Measurements from ENCODE around the gene KIAA0319L.

The KIAA0319L gene

DNA sequence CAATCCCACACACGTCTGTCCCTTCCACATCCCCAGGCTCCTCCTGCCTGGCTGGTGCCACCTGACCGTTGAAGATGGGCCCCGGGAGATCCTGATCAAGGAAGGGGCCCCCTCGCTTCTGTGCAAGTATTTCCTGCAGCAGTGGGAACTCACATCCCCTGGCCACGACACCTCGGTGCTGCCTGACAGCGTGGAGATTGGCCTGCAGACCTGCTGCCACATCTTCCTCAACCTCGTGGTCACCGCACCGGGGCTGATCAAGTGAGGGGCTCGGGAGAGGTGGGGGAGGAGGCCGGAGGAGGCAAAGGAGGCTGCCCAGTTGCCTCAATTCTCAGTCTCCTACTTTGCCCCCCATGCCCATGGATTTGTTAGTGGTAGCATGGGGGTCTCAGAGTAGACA is 6.0 kb upstream of the KIAA0319L start:
- no peak for DNase-seq (ENCODE audit: low read depth in 2 of 2)

DNA sequence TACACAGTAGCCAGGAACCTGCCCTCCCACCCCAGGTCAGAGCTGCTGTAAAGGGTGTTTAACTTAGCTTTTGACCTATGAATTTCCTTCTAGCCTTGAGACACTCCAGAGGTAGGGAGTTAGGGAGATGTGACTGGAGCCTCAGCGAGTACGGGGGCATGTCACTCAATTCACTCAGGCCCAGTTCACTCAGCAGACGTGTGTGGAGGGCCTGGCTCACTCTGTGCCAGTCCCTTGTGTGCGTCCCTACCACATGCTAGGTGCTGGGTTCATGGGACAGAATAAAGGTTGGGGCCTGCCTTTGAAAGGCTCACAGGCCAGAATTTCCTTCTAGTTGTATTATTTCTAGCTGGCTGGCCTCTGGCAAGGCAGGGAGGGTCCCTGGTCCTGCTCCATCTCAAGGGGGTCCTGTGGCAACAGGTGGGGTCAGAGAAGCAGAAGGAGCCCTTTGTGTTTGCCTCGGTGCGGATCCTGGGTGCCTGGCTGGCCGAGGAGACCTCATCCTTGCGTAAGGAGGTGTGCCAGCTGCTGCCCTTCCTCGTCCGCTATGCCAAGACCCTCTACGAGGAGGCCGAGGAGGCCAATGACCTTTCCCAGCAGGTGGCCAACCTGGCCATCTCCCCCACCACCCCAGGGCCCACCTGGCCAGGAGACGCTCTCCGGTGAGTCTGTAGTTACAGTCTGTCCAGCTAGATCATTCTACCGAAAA is 4.9 kb upstream of the KIAA0319L start:
- no peak for DNase-seq (ENCODE audit: low read depth in 2 of 2)

GRCh38 chr1:35561297-35561971 is 4.2 kb upstream of the KIAA0319L start:
- no peak for DNase-seq (ENCODE audit: low read depth in 2 of 2)

- no peak for DNase-seq (ENCODE audit: low read depth in 2 of 2)
These were observed 3.3 kb upstream of the KIAA0319L start for GRCh38 chr1:35560256-35561225.

DNA sequence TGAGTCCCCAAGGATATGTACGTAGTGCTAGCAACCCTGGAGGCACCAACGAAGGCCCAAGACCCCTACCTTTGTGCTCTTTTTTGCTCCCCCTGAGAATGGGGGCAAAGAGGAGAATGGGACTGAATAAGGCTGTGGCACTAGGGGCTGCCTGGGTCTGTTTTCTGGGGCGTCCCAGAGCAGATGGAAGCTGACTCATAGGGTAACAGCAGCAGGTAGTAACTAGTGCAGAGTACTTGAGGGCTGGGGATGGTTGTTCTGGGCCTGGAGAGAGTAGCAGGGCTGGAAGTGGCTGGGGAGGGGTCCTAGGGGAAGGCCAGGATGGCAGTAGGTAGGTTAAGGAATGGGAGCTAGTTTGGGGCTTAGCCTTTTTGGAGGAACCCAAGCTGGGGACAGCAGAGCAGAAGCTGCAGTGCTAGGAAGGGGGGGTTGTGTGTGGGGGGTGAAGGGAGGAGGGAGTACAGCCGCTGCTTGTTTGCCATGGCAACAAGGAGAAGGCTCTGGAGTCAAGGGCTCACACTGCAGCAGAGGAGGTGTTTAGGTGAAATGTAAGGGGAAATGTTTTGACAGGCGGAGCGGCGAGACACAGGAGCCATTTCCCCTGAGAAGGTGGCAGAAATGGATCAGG is 2.2 kb upstream of the KIAA0319L start:
- DNase-seq (ENCODE audit: low read depth in 2 of 2) = no peak

DNA sequence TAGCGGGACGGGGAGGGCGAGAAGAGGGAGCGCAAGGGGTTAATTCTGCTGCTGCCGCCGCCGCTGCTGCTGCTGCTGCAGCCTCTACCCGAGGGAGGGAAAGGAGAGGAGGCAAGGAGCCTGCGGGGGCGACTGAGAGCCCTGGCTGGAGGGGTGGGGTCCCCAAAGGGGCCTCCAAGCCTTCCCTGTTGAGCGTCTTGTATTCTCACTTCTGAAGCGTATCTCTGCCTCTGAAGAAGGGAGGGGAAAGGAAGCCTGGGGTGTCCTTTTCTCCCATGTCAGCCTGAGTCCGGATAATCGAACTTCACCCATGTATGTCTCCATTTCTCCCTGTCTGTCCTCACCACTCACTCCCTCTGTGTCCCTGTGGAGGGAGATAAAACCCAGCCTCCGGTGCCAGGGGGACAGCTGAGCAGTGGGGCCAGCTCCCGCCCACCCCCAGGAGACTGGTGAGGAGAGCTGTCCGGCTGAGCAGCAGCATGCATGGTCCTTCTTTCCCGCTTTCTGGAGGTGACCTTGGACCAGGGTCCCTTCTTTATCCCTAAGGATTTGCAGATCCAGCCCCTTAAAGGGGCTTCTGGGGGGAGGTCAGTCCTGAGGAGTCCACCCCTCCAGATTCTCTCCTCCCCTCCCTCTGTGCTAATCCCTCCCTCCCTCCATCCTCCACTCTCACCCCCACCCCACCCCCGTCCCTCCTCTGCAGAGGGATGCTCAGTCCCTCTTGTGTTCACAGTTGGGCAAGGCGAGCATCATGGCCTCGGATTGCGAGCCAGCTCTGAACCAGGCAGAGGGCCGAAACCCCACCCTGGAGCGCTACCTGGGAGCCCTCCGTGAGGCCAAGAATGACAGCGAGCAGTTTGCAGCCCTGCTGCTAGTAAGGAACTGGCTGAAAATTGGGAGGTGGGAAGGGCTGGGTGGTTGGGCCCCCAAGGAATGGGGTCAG is 1.4 kb upstream of the KIAA0319L start:
- no peak for DNase-seq (ENCODE audit: low read depth in 2 of 2)

DNA sequence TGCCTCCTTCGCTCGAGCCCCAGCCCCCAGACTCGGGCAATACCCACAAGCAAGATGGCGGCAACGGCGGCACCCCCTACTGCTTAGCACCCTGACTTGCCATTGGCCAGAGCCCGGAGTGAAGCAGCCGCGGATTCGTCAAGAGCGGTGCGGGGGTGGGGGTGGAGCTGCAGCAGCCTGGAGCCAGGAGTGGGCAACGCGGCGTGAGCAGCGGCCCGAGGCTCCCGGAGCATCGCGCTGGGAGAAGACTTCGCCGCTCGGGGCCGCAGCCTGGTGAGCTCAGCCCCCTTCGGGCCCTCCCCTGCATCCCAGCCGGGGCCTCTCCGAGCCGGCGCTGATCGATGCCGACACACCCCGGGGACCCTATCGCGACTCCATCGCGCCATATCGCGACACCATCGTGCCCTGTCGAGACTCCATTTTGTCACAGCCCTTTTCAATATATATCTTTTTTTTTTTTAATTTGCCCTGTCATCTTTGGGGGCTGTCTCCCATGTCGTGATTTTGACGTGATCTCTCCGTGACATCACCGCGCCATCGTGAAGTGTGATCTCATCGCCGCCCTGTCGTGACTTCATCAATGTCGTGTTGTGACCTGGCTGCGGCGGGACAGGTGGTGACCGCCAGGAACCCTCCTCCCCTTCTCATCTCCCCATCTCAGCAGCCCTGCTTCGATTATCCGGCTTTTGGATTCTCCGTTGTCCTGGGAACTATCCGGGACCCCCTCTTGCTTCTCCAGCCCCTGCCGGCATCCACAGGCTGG is 589 bp upstream of the KIAA0319L start, which contains the start of gene NCDN:
Gene NCDN, plus strand, starts transcription at position 189 of the 763 bp plus-strand sequence. Its CDS starts 392 bp downstream, at position 581.
- DNase-seq (ENCODE audit: low read depth in 2 of 2) = peak; percentile 95

GRCh38 chr1:35556484-35557117 is 602 bp downstream of the KIAA0319L start:
- DNase-seq (ENCODE audit: low read depth in 2 of 2) = no peak

DNA sequence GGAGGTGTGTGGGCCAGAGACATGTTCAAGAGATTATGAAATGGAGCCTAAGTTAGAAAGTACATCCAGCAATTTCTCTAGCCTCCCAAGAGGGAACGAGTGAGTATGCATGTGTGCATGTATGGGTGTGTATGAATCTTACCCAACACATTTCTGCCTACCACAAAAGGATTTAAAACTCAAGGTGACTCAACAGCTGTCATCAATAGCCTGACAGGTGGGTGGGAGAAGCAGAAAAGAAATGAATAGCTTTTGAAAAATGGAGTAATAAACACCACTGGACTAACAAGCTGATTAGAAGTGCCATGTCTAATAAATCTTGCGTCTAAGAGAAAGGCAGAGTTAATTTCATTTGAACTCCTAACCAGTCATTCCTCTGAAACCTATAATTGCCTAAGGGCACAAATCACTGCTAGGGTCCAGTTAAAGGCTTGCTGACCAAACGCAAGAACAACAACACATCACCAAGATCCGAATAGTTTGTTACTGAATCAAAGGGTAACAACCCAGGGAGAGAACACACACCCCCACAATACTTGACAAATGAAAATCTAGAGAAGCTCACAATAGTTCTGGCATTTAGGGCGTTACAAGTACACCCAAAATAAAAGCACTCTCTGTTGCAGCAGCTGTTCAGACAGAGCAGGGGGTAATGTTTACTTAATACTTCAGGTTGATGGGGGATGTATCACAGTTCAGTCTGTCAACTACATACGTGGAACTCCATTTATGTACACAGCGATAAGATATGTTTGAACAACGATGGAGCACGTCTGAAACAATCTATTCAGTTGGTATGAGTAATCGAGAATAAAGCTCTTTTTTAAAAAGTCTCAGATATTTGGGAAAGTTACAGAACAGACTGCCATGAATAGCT is 1.4 kb downstream of the KIAA0319L start:
- no peak for DNase-seq (ENCODE audit: low read depth in 2 of 2)

GRCh38 chr1:35555212-35555584 is 2.0 kb downstream of the KIAA0319L start:
- no peak for DNase-seq (ENCODE audit: low read depth in 2 of 2)

GRCh38 chr1:35554266-35555211 is 2.7 kb downstream of the KIAA0319L start:
- DNase-seq (ENCODE audit: low read depth in 2 of 2) = no peak

DNA sequence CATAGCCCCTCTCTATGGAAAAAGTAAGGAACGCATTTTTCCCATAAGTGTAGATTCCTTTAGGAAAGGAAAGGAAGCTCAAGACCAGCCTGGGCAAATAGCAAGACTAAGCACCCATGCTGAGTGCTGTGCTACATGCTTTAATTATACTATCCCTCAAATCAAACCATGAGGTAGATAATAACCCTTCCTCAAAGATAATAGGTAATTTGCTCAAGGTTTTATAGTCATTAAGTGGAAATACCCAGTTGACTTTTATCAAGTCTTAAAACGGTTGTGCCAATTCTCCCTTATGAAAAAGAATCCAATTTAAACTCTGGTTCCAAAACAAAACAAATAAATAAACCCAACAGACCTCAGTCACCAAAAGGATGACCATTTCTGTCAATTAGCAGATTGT is 3.4 kb downstream of the KIAA0319L start:
- no peak for DNase-seq (ENCODE audit: low read depth in 2 of 2)

GRCh38 chr1:35546614-35547013 is 10.6 kb downstream of the KIAA0319L start:
- DNase-seq (ENCODE audit: low read depth in 2 of 2) = no peak

DNA sequence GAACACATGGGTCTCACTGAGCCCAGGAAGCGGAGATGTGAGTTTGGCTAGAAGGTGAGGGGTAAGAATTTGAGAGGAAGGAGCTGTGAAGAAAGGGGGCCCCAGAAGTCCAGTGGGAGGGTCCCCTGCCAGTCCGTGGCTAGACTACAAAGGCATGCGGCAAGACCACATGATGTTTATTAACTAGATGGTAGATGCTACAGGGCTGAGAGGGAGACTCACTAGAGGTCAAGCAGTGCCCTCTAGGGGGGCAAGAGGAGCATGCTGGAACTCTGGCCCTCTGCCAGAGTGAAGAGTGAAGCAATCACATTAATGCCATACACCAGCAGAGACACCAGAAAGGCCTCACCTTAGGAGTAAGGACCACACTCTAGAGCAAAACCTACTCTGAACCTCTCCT is 12.2 kb downstream of the KIAA0319L start:
- no peak for DNase-seq (ENCODE audit: low read depth in 2 of 2)

DNA sequence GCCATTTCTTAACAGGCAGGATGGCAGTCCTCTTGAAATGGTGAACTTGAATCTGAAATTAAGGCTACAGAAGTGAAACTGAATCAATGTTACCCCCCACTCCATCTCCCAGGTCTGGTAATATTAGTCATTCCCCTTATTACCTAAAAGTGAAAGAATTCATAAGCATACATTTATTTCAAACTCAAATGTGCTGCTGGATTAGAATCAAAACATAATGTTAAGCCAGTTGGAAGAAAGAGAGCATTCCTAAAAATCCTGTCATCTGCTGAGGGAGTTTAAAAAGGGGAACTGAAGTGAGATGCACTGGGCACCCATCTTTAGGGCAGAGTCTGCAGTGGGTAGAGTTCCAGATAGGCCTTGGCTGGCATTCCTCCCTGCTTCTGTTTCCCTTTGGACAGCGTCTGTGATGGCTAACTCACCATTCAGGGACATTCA is 17.4 kb downstream of the KIAA0319L start:
- DNase-seq (ENCODE audit: low read depth in 2 of 2) = no peak

- DNase-seq (ENCODE audit: low read depth in 2 of 2) = no peak
These were observed 18.0 kb downstream of the KIAA0319L start for GRCh38 chr1:35539073-35539823.

Measured in stimulated activated CD8-positive, alpha-beta memory T cell treated with anti-CD3 and anti-CD28 coated beads, Interleukin-15, amount 100 ng/mL, for 48 hours (primary cell).